ENCODE results near the gene MORN5.

MORN5 gene

DNA sequence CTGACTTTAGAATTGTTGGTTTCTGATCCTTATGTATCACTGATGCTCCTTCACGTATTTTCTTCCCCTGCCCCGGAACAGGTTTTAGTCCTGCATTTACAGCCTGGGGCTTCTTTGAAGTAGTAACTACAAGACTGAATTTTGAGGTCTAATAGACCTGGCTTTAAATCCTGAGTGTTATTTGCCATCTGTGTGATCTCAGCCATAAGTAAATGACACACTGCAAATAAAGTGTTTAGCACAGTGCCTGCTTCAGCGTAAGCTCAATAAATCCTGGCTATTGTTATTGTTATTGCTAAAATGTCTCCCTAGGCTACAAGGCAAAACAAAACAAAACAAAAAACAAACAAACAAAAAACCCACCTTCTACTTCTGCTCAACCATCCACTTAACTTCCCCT lies 84.6 kb downstream of the MORN5 start:
- DNase-seq: no peak

DNA sequence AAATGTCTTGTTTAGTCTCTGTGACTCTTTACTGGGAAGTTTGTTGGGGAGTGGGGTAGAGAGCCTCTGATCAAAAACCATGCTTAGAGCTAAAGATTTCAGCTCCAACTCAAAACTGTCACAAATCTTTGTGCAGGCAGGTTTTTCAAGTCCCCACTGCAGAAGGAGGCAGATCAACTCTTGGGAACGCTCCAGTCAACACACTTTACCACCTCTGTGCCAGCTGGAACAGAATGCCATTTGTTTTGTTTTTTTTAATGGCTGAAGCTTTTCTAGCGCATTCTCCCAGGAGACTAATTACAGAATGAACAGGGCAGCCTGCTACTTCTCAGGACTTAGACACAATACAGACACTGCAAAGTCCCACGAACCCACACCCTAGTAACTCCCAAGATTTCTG lies 87.0 kb downstream of the MORN5 start:
- DNase-seq: no peak

DNA sequence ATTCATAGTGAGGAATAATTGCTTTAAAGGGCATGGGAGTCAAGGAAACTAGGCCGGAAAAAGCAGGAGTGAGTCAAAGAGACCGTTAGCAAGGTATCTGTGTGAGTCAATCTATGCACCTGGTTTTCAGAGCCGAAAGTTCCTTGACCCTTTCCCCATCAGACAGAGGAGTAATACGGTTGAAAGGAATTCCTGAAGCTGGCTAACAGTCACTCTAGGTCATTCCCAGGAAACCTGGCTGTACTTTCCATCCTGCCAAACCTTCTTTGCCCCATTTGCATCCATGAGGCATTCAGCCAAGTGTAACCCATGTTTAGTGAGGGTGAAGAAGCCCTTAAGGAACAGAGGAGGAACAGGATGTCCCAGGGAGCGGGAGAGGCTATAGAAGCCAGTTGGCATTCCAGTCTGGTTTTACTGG lies 88.7 kb downstream of the MORN5 start:
- DNase-seq: no peak
